Measurements from ENCODE around the gene EIF2B1.

DNA sequence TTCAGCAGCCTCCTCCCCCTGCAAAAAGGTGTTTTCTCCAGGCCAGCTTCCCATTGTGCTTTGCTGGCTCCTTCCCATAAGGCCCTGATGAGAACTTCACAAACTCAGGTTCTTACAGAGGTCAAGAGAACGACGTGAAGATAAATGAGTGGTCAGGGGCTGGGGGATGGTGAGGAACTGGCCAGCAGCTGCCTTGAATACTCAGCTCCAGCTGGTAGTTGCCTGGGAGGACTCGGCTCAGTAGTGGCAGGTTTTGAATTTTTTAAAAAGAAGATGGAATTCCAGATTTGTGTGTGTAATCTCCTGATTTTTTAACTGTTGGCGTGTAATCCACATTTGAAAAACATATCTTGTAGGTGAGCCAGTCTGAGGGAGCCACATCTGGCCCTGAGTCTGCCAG lies 25.7 kb downstream of the EIF2B1 start:
- TF ChIP-seq, protein P1, sequence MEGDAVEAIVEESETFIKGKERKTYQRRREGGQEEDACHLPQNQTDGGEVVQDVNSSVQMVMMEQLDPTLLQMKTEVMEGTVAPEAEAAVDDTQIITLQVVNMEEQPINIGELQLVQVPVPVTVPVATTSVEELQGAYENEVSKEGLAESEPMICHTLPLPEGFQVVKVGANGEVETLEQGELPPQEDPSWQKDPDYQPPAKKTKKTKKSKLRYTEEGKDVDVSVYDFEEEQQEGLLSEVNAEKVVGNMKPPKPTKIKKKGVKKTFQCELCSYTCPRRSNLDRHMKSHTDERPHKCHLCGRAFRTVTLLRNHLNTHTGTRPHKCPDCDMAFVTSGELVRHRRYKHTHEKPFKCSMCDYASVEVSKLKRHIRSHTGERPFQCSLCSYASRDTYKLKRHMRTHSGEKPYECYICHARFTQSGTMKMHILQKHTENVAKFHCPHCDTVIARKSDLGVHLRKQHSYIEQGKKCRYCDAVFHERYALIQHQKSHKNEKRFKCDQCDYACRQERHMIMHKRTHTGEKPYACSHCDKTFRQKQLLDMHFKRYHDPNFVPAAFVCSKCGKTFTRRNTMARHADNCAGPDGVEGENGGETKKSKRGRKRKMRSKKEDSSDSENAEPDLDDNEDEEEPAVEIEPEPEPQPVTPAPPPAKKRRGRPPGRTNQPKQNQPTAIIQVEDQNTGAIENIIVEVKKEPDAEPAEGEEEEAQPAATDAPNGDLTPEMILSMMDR (IDR thresholded peaks at IDR 0.05; ENCODE audit: insufficient read depth, low read length, poor library complexity, severe bottlenecking): no peak
- no peak for TF ChIP-seq EZH2phosphoT487 (conservative IDR thresholded peaks at IDR 0.05; ENCODE audit: low read length)

All from SU-DHL-6 (cell line).